K562 (cell line): ENCODE measurements around the gene NPB. TPM values are rescaled to one million over a fixed set of nuclear protein-coding genes. Genes with fewer than 3 reads are reported as not detected.

Source experiments
- BCL6 ChIP-seq: fragments of 250-450 bp; sonication (Bioruptor Pico); IDR thresholded peaks from 2 replicates; pipeline ENCODE4 v1.4.0; 2020
- BRD4 ChIP-seq: fragments of 200-600 bp; sonication (generic); IDR thresholded peaks from 2 replicates; pipeline ENCODE4 v1.6.1; 2017; ENCODE audit warnings: inconsistent platforms
- C11orf30 ChIP-seq: fragments of 450-650 bp; IDR thresholded peaks from 2 replicates; pipeline ENCODE4 v1.6.1; 2016; ENCODE audit warnings: low read depth, mild to moderate bottlenecking
- MCM2 ChIP-seq: fragments of 450-650 bp; IDR thresholded peaks from 2 replicates; pipeline ENCODE4 v1.6.1; 2017; ENCODE audit warnings: low read depth, mild to moderate bottlenecking
- NR2C1 ChIP-seq, 2 experiments: fragments of 450-650 bp; IDR thresholded peaks; 2 replicates each; pipeline ENCODE4 v1.6.1; 2017; ENCODE audit warnings: mild to moderate bottlenecking in 2 of 2, antibody characterized with exemption in 1 of 2, inconsistent platforms in 1 of 2, missing compliant biosample characterization in 1 of 2, missing genetic modification characterization in 1 of 2
- PCBP2 ChIP-seq: fragments of 200-400 bp; formaldehyde crosslinking; IDR thresholded peaks from 2 replicates; pipeline ENCODE4 v1.6.1; 2018; ENCODE audit warnings: low read length, low read depth, mild to moderate bottlenecking, moderate library complexity; ENCODE audit not compliant: poor library complexity, severe bottlenecking
- RBM22 ChIP-seq: fragments of 200-400 bp; formaldehyde crosslinking; IDR thresholded peaks from 2 replicates; pipeline ENCODE4 v1.6.1; 2018; ENCODE audit warnings: low read length, low read depth; ENCODE audit not compliant: poor library complexity, severe bottlenecking
- SAFB2 ChIP-seq: fragments of 200-400 bp; formaldehyde crosslinking; IDR thresholded peaks from 2 replicates; pipeline ENCODE4 v1.6.1; 2018; ENCODE audit warnings: borderline replicate concordance, low read length, low read depth, moderate library complexity; ENCODE audit not compliant: severe bottlenecking
- ZC3H11A ChIP-seq: IDR thresholded peaks from 2 replicates; pipeline ENCODE4 v1.6.1; 2012; ENCODE audit warnings: low read depth, low read length, improper control_type of control experiment
- ZNF431 ChIP-seq: sonication (generic); formaldehyde crosslinking; IDR thresholded peaks from 2 replicates; pipeline ENCODE4 v1.8.0; 2022; ENCODE audit warnings: mild to moderate bottlenecking, missing genetic modification reagents
- ZNF830 ChIP-seq: fragments of 250-450 bp; sonication (Bioruptor Pico); IDR thresholded peaks from 2 replicates; pipeline ENCODE4 v1.5.0; 2021; ENCODE audit warnings: mild to moderate bottlenecking
- polyA plus RNA-seq, 8 experiments: library from polyadenylated mRNA; depleted of rRNA in 4 of 8; stranded (reverse) in 5 of 8; unstranded in 3 of 8; fragments of >200 nt; fragmentation: Nextera tagmentation in 2 of 8; fragmentation: Illumina TruSeq in 1 of 8; extraction: Ambion mirVana in 2 of 8; extraction: Trizol in 1 of 8; gene quantifications; 2 replicates each; pipeline versions ENCODE4 v1.2.1 to v1.2.3, GENCODE V29; 2011 to 2014; ENCODE audit warnings: inconsistent platforms in 1 of 8, missing spikeins in 1 of 8
- total RNA-seq, 7 experiments: library from RNA; depleted of rRNA in 6 of 7; stranded (reverse); fragments of >200 nt in 6 of 7; fragmentation: Illumina TruSeq in 2 of 7; extraction: Trizol in 2 of 7; gene quantifications; 2 replicates each; pipeline versions ENCODE4 v1.2.1 to v1.2.3, GENCODE V29; 2011 to 2021; ENCODE audit warnings: low replicate concordance in 1 of 7
- TF ChIP-seq, protein P1 (sequence below): fragments of 200-600 bp; sonication (generic); IDR thresholded peaks from one replicate; pipeline ENCODE4 v1.6.1; 2012; ENCODE audit warnings: mild to moderate bottlenecking, low read depth, low read length, inconsistent platforms
- TF ChIP-seq, protein P2 (sequence below), 2 experiments: fragments of 450-650 bp in 1 of 2; sonication (generic) in 1 of 2; formaldehyde crosslinking in 1 of 2; IDR thresholded peaks in 1 of 2; conservative IDR thresholded peaks in 1 of 2; 2 replicates each; pipeline versions ENCODE4 v1.6.1 to v1.8.1; 2016 to 2023; ENCODE audit warnings: mild to moderate bottlenecking in 2 of 2, moderate library complexity in 2 of 2, inconsistent platforms in 1 of 2, missing genetic modification reagents in 1 of 2
- TF ChIP-seq, protein P3 (sequence below): fragments of 250-450 bp; sonication (Bioruptor Pico); IDR thresholded peaks from 2 replicates; pipeline ENCODE4 v1.4.0; 2020

Gene NPB
- total and polyA plus RNA-seq, 9 of the 15 experiments (the other 6 are each of a cell fraction or from before 2014, with no cell fraction given), result 0.03 to 0.61 (median 0.14) TPM; not detected in 2

DNA sequence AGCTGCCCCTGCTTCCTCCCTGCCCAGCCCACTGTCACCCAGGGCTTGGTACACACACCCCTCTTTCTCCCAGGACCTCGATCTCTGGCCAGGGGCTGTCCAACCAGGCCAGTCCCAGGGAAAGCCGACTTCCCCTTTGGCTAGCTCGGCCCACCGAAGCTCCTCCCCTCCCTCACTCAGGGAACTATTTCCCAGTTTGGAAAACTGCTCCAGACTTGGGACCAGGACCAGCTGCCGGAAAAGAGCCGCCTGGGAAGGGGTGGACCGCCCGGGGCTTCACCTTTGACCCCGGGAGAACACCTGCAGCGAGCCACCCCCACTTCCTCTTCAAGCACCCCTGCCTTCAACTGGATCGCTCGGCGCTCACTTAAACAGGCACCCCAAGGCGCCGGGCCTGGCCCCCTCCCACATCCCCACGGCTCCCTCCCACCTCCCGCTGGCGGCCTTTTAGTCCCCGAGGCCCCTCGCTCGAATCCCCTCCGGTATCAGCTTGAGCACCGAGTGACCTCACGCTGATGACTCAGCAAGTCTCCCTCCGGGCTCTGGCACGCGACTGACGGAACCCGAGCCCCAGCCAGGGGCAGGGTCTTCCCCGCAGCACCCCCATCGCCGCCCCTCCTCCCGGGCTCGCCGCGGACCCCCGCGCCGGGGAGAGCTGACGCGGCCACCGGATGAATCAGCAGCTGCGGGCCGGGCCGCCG is 24.6 kb downstream of the NPB start (continued):
- TF ChIP-seq, protein P1, sequence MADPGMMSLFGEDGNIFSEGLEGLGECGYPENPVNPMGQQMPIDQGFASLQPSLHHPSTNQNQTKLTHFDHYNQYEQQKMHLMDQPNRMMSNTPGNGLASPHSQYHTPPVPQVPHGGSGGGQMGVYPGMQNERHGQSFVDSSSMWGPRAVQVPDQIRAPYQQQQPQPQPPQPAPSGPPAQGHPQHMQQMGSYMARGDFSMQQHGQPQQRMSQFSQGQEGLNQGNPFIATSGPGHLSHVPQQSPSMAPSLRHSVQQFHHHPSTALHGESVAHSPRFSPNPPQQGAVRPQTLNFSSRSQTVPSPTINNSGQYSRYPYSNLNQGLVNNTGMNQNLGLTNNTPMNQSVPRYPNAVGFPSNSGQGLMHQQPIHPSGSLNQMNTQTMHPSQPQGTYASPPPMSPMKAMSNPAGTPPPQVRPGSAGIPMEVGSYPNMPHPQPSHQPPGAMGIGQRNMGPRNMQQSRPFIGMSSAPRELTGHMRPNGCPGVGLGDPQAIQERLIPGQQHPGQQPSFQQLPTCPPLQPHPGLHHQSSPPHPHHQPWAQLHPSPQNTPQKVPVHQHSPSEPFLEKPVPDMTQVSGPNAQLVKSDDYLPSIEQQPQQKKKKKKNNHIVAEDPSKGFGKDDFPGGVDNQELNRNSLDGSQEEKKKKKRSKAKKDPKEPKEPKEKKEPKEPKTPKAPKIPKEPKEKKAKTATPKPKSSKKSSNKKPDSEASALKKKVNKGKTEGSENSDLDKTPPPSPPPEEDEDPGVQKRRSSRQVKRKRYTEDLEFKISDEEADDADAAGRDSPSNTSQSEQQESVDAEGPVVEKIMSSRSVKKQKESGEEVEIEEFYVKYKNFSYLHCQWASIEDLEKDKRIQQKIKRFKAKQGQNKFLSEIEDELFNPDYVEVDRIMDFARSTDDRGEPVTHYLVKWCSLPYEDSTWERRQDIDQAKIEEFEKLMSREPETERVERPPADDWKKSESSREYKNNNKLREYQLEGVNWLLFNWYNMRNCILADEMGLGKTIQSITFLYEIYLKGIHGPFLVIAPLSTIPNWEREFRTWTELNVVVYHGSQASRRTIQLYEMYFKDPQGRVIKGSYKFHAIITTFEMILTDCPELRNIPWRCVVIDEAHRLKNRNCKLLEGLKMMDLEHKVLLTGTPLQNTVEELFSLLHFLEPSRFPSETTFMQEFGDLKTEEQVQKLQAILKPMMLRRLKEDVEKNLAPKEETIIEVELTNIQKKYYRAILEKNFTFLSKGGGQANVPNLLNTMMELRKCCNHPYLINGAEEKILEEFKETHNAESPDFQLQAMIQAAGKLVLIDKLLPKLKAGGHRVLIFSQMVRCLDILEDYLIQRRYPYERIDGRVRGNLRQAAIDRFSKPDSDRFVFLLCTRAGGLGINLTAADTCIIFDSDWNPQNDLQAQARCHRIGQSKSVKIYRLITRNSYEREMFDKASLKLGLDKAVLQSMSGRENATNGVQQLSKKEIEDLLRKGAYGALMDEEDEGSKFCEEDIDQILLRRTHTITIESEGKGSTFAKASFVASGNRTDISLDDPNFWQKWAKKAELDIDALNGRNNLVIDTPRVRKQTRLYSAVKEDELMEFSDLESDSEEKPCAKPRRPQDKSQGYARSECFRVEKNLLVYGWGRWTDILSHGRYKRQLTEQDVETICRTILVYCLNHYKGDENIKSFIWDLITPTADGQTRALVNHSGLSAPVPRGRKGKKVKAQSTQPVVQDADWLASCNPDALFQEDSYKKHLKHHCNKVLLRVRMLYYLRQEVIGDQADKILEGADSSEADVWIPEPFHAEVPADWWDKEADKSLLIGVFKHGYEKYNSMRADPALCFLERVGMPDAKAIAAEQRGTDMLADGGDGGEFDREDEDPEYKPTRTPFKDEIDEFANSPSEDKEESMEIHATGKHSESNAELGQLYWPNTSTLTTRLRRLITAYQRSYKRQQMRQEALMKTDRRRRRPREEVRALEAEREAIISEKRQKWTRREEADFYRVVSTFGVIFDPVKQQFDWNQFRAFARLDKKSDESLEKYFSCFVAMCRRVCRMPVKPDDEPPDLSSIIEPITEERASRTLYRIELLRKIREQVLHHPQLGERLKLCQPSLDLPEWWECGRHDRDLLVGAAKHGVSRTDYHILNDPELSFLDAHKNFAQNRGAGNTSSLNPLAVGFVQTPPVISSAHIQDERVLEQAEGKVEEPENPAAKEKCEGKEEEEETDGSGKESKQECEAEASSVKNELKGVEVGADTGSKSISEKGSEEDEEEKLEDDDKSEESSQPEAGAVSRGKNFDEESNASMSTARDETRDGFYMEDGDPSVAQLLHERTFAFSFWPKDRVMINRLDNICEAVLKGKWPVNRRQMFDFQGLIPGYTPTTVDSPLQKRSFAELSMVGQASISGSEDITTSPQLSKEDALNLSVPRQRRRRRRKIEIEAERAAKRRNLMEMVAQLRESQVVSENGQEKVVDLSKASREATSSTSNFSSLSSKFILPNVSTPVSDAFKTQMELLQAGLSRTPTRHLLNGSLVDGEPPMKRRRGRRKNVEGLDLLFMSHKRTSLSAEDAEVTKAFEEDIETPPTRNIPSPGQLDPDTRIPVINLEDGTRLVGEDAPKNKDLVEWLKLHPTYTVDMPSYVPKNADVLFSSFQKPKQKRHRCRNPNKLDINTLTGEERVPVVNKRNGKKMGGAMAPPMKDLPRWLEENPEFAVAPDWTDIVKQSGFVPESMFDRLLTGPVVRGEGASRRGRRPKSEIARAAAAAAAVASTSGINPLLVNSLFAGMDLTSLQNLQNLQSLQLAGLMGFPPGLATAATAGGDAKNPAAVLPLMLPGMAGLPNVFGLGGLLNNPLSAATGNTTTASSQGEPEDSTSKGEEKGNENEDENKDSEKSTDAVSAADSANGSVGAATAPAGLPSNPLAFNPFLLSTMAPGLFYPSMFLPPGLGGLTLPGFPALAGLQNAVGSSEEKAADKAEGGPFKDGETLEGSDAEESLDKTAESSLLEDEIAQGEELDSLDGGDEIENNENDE, result no peak
- no peak for TF ChIP-seq RBM22
- no peak for TF ChIP-seq ZC3H11A
- TF ChIP-seq ZNF431 (CRISPR knock-in tag), result no peak
- peak; percentile 94 for TF ChIP-seq NR2C1 (IDR thresholded peaks at IDR 0.05)
- peak; percentile 94 for TF ChIP-seq NR2C1 (tag; IDR thresholded peaks at IDR 0.05)
- TF ChIP-seq SAFB2, result no peak
- peak; percentile 61; the same call in 1 of the 2 replicates for TF ChIP-seq BRD4
- TF ChIP-seq, protein P2, sequence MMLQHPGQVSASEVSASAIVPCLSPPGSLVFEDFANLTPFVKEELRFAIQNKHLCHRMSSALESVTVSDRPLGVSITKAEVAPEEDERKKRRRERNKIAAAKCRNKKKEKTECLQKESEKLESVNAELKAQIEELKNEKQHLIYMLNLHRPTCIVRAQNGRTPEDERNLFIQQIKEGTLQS (IDR thresholded peaks at IDR 0.05), result peak; percentile 96
- TF ChIP-seq, protein P2 (CRISPR knock-in tag; conservative IDR thresholded peaks at IDR 0.05), result peak; percentile 47; the same call in 1 of the 2 replicates
- no peak for TF ChIP-seq MCM2
- TF ChIP-seq ZNF830 (CRISPR knock-in tag), result no peak
- TF ChIP-seq BCL6 (CRISPR knock-in tag), result no peak
- TF ChIP-seq, protein P3, sequence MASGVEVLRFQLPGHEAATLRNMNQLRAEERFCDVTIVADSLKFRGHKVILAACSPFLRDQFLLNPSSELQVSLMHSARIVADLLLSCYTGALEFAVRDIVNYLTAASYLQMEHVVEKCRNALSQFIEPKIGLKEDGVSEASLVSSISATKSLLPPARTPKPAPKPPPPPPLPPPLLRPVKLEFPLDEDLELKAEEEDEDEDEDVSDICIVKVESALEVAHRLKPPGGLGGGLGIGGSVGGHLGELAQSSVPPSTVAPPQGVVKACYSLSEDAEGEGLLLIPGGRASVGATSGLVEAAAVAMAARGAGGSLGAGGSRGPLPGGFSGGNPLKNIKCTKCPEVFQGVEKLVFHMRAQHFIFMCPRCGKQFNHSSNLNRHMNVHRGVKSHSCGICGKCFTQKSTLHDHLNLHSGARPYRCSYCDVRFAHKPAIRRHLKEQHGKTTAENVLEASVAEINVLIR (CRISPR knock-in tag), result no peak
- TF ChIP-seq PCBP2, result no peak
- peak; percentile 99 for TF ChIP-seq C11orf30
